Lower lobe of right lung (tissue), 2 donors: ENCODE measurements around the gene RCCD1. TPM values are rescaled to one million over a fixed set of nuclear protein-coding genes. Genes with fewer than 3 reads are reported as not detected.

Experiments used
- ATAC-seq, 2 donors: fragments of 200-7000 bp; cut with Tn5 transposase; one replicate each; pipeline ENCODE4 v1.9.1; 2020 to 2022; ENCODE audit warnings: mild to moderate bottlenecking in 2 of 2, moderate library complexity in 2 of 2
- DNase-seq: peaks from one replicate; pipeline ENCODE4 v3.0.0-alpha.2; 2020
- H3K27ac ChIP-seq: fragments of 200-600 bp; one replicate; pipeline ENCODE4 v1.8.0; 2022
- H3K27me3 ChIP-seq: fragments of 200-600 bp; one replicate; pipeline ENCODE4 v1.8.0; 2022; ENCODE audit warnings: low read depth
- H3K36me3 ChIP-seq: fragments of 200-600 bp; one replicate; pipeline ENCODE4 v1.8.0; 2022; ENCODE audit warnings: mild to moderate bottlenecking
- H3K4me1 ChIP-seq: fragments of 200-600 bp; one replicate; pipeline ENCODE4 v1.8.0; 2022
- H3K4me3 ChIP-seq: fragments of 200-600 bp; one replicate; pipeline ENCODE4 v1.8.0; 2022; ENCODE audit warnings: mild to moderate bottlenecking
- H3K9me3 ChIP-seq: fragments of 200-600 bp; one replicate; pipeline ENCODE4 v1.8.0; 2022
- CTCF ChIP-seq: fragments of 200-600 bp; IDR thresholded peaks from one replicate; pipeline ENCODE4 v1.8.0; 2022; ENCODE audit warnings: antibody characterized with exemption, mild to moderate bottlenecking
- intact Hi-C: fragments of 100-400 bp; cut with DNase I; formaldehyde crosslinking; loops from one replicate; pipeline ENCODE4 v1.11.0; 2022
- total RNA-seq: library from RNA; stranded (reverse); fragmentation: NEBNext Ultra II Directional; extraction: Animal tissue kit (Norgen Biotek cat#: 25700); gene quantifications from one replicate; pipeline ENCODE4 v1.2.1, GENCODE V29; 2021
- donor health status: DM: no; HTN: yes; CAD: no; lungs with severe emphysema.

The RCCD1 gene
- total RNA-seq, 1 donor from 2014 or later = 10.3 TPM

- H3K36me3 ChIP-seq = peaks cover 100% of the 10 kb centered on the region
- TF ChIP-seq CTCF = no peak
- no peak overlapping the region for H3K4me3 ChIP-seq
- H3K27ac ChIP-seq = no peak overlapping the region
- intact Hi-C loops = no loop called here
- no peaks in the 10 kb centered on the region for H3K27me3 ChIP-seq
- ATAC-seq = no peak
- DNase-seq = peak; percentile 45
- H3K4me1 ChIP-seq = peaks cover 12% of the 10 kb centered on the region
- no peaks in the 10 kb centered on the region for H3K9me3 ChIP-seq
Observed at GRCh38 chr15:90911906-90912769, 42.5 kb upstream of the RCCD1 start.

- no peak for ATAC-seq
- intact Hi-C loops = no loop called here
- H3K9me3 ChIP-seq = no peaks in the 10 kb centered on the region
- H3K27ac ChIP-seq = no peak overlapping the region
- peaks cover 100% of the 10 kb centered on the region for H3K36me3 ChIP-seq
- DNase-seq = peak; percentile 14
- peaks cover 12% of the 10 kb centered on the region for H3K4me1 ChIP-seq
- H3K27me3 ChIP-seq = no peaks in the 10 kb centered on the region
- no peak overlapping the region for H3K4me3 ChIP-seq
- no peak for TF ChIP-seq CTCF
Observed at GRCh38 chr15:90912770-90913075, 42.0 kb upstream of the RCCD1 start.

- H3K9me3 ChIP-seq = no peaks in the 10 kb centered on the region
- peaks cover 12% of the 10 kb centered on the region for H3K4me1 ChIP-seq
- no peaks in the 10 kb centered on the region for H3K27me3 ChIP-seq
- intact Hi-C loops = no loop called here
- no peak for TF ChIP-seq CTCF
- no peak overlapping the region for H3K4me3 ChIP-seq
- DNase-seq (peak; percentile 39), ATAC-seq (no peak)
- H3K27ac ChIP-seq = no peak overlapping the region
- peaks cover 100% of the 10 kb centered on the region for H3K36me3 ChIP-seq
Observed at GRCh38 chr15:90913398-90913944, 41.2 kb upstream of the RCCD1 start.

GRCh38 chr15:90914305-90915080 is 40.2 kb upstream of the RCCD1 start:
- no peak overlapping the region for H3K4me3 ChIP-seq
- no peaks in the 10 kb centered on the region for H3K27me3 ChIP-seq
- peak; percentile 21 to 31 for ATAC-seq
- peaks cover 100% of the 10 kb centered on the region for H3K36me3 ChIP-seq
- H3K4me1 ChIP-seq = peaks cover 12% of the 10 kb centered on the region
- no peaks in the 10 kb centered on the region for H3K9me3 ChIP-seq
- peak; percentile 69 for DNase-seq
- H3K27ac ChIP-seq = peak overlapping the region; percentile 58
- intact Hi-C loops = no loop called here
- TF ChIP-seq CTCF = no peak

- peaks cover 100% of the 10 kb centered on the region for H3K36me3 ChIP-seq
- intact Hi-C loops = no loop called here
- DNase-seq (peak; percentile 34), ATAC-seq (no peak)
- peak overlapping the region; percentile 58 for H3K27ac ChIP-seq
- no peak overlapping the region for H3K4me3 ChIP-seq
- H3K9me3 ChIP-seq = no peaks in the 10 kb centered on the region
- H3K4me1 ChIP-seq = peaks cover 12% of the 10 kb centered on the region
- no peak for TF ChIP-seq CTCF
- no peaks in the 10 kb centered on the region for H3K27me3 ChIP-seq
Observed at GRCh38 chr15:90915216-90915807, 39.4 kb upstream of the RCCD1 start.
